Measurements from ENCODE around the gene BRD9.

- TF ChIP-seq, protein P1, sequence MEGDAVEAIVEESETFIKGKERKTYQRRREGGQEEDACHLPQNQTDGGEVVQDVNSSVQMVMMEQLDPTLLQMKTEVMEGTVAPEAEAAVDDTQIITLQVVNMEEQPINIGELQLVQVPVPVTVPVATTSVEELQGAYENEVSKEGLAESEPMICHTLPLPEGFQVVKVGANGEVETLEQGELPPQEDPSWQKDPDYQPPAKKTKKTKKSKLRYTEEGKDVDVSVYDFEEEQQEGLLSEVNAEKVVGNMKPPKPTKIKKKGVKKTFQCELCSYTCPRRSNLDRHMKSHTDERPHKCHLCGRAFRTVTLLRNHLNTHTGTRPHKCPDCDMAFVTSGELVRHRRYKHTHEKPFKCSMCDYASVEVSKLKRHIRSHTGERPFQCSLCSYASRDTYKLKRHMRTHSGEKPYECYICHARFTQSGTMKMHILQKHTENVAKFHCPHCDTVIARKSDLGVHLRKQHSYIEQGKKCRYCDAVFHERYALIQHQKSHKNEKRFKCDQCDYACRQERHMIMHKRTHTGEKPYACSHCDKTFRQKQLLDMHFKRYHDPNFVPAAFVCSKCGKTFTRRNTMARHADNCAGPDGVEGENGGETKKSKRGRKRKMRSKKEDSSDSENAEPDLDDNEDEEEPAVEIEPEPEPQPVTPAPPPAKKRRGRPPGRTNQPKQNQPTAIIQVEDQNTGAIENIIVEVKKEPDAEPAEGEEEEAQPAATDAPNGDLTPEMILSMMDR (IDR thresholded peaks at IDR 0.05): no peak
- no peak for TF ChIP-seq POLR2A (IDR thresholded peaks at IDR 0.05)
These were observed 27.7 kb upstream of the BRD9 start for GRCh38 chr5:920321-920720.

Measured in tibial nerve (tissue), 3 donors.